ENCODE results near the gene ARV1. TPM values are rescaled to one million over a fixed set of nuclear protein-coding genes. Genes with fewer than 3 reads are reported as not detected.
"Not testable (repeated sequence)": the region's sequence is repeated elsewhere in the genome, so short reads cannot be mapped to it uniquely, and the experiment has no call there.

ARV1 gene
- total RNA-seq, 1 donor from 2014 or later: 10.6 TPM

DNA sequence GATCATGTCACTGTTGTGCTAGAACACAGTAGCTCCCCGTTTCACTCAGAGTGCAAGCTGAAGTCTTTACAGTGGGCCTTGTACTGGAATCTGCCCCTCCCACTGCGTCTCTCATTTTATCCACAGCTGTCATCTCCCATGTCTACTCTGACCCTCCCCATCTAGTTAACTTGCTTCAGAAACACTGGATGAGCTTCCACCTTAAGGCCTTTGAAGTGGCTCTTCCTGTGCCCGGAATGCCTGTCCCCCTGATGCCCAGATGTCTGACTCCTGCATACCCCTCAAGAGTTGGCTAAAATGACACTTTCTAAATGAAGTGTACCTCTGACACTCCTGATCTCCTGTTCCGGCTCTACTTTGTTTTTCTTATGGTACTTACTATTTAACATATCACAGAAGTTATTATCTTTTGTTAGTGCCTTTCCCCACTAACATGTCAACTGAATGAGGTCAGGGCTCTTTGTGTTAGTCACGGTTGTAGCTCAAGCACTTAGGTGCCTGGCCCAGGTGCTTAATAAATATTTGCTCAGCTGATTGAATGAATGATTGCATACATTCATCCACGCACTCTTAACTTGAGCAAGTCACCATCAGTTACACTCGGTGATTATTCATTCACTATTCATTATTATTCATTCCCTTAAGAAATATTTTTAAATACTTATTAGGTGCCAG lies 13.3 kb downstream of the ARV1 start:
- Mint-ChIP-seq H3K27ac (peak overlapping the region; percentile 11), H3K27me3 (ENCODE audit: low read depth) (no peaks in the 10 kb centered on the region), H3K36me3 (peaks cover 20% of the 10 kb centered on the region), H3K9me3 (no peaks in the 10 kb centered on the region), H3K4me1 (peaks cover 5% of the 10 kb centered on the region), H3K4me3 (no peak overlapping the region)
- no peak for TF ChIP-seq CTCF (IDR thresholded peaks at IDR 0.05; ENCODE audit: unreplicated experiment)
- no peak for DNase-seq (ENCODE audit: low spot score in 2 of 2, unreplicated experiment in 2 of 2)

DNA sequence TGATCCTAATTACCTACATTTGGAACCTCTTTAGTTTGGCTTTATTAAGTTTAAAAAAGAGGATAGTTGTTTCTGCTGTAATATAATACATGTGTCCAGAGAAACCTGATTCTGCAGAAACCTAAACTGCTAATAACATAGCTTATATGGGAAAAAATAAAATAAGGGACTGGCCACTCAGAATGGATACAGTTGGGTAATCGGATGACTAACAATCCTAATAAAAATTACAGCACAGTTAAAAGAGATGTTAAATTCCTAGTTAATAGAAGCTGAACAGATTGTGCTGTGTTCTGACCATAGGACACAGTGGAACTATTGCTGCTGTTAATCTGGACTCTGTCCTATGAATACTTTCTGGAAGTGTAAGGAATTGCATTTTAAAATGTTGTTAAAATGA lies 16.0 kb downstream of the ARV1 start:
- no peak for TF ChIP-seq CTCF (IDR thresholded peaks at IDR 0.05; ENCODE audit: unreplicated experiment)
- Mint-ChIP-seq H3K4me3 (no peak overlapping the region), H3K4me1 (peaks cover 5% of the 10 kb centered on the region), H3K36me3 (peaks cover 31% of the 10 kb centered on the region), H3K27me3 (ENCODE audit: low read depth) (no peaks in the 10 kb centered on the region), H3K27ac (no peak overlapping the region), H3K9me3 (no peaks in the 10 kb centered on the region)
- no peak for DNase-seq (ENCODE audit: low spot score in 2 of 2, unreplicated experiment in 2 of 2)

GRCh38 chr1:231000201-231000600 lies 21.3 kb downstream of the ARV1 start:
- Mint-ChIP-seq H3K4me1 (no peaks in the 10 kb centered on the region), H3K9me3 (peaks cover 24% of the 10 kb centered on the region), H3K27ac (no peak overlapping the region), H3K36me3 (peaks cover 49% of the 10 kb centered on the region), H3K27me3 (ENCODE audit: low read depth) (no peaks in the 10 kb centered on the region), H3K4me3 (no peak overlapping the region)
- no peak for DNase-seq (ENCODE audit: low spot score in 2 of 2, unreplicated experiment in 2 of 2)
- TF ChIP-seq CTCF (IDR thresholded peaks at IDR 0.05; ENCODE audit: unreplicated experiment): no peak

DNA sequence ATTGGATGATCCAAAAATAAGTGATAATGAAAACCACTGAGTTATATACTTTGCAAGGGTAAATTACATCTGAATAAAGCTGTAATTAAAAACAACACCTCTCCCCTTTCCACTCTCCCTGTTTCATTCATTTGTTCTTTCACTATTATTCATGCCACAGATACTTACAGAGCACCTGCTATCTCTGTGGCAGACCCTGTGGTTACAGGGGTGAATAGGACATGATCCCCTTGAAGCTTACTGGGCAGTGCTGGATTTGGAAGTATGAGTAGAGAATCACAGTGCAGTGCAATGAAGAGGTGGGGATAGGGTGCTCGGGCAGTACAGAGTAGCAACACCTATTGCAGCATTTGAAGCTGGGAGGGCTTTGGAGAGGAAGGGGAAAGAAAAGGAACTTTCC lies 21.7 kb downstream of the ARV1 start:
- no peak overlapping the region for H3K4me3 Mint-ChIP-seq
- H3K36me3 Mint-ChIP-seq: peaks cover 48% of the 10 kb centered on the region
- peaks cover 28% of the 10 kb centered on the region for H3K9me3 Mint-ChIP-seq
- H3K4me1 Mint-ChIP-seq: no peaks in the 10 kb centered on the region
- H3K27ac Mint-ChIP-seq: no peak overlapping the region
- no peak for DNase-seq (ENCODE audit: low spot score in 2 of 2, unreplicated experiment in 2 of 2)
- no peak for TF ChIP-seq CTCF (IDR thresholded peaks at IDR 0.05; ENCODE audit: unreplicated experiment)
- no peaks in the 10 kb centered on the region for H3K27me3 Mint-ChIP-seq (ENCODE audit: low read depth)

DNA sequence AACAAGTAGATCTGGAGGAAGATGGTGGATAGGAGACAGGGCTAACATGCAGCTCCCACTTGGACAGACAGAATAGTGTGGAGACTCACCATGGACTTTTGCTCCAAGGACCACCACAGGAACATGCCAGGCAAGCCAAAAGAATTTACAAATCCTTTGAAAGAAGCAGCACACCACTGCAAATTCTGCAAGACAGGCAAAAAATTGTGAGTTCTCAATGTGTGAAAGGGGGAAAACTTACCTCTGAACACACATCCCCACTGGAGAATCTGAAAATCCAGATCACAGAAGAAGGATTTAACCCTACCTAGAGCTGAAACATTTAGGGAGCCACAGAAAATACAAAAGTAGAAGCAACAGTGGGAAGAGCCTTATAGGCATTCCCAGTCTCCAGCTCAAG lies 23.0 kb downstream of the ARV1 start:
- no peaks in the 10 kb centered on the region for H3K27me3 Mint-ChIP-seq (ENCODE audit: low read depth)
- peaks cover 41% of the 10 kb centered on the region for H3K9me3 Mint-ChIP-seq
- no peak for TF ChIP-seq CTCF (IDR thresholded peaks at IDR 0.05; ENCODE audit: unreplicated experiment)
- H3K4me1 Mint-ChIP-seq: no peaks in the 10 kb centered on the region
- no peak for DNase-seq (ENCODE audit: low spot score in 2 of 2, unreplicated experiment in 2 of 2)
- no peak overlapping the region for H3K4me3 Mint-ChIP-seq
- peaks cover 57% of the 10 kb centered on the region for H3K36me3 Mint-ChIP-seq
- H3K27ac Mint-ChIP-seq: no peak overlapping the region

- H3K27me3 Mint-ChIP-seq (ENCODE audit: low read depth); H3K4me1 Mint-ChIP-seq; H3K4me3 Mint-ChIP-seq; H3K27ac Mint-ChIP-seq; DNase-seq (ENCODE audit: low spot score in 2 of 2, unreplicated experiment in 2 of 2): not testable (repeated sequence)
- peaks cover 47% of the 10 kb centered on the region for H3K9me3 Mint-ChIP-seq
- peaks cover 39% of the 10 kb centered on the region for H3K36me3 Mint-ChIP-seq
Measured at GRCh38 chr1:231007535-231007934, 28.6 kb downstream of the ARV1 start.
